Brain microvascular endothelial cell (primary cell): Measurements from ENCODE around the gene SLCO3A1.

Experiments used
- DNase-seq: peaks from one replicate; pipeline ENCODE4 v3.0.0-alpha.2; 2020
- H3K27ac ChIP-seq: fragments of 250-450 bp; sonication (Bioruptor Pico); 2 replicates; pipeline ENCODE4 v1.5.1; 2020; ENCODE audit warnings: mild to moderate bottlenecking, moderate library complexity
- H3K27me3 ChIP-seq: fragments of 250-450 bp; sonication (Bioruptor Pico); replicated peaks from 2 replicates; pipeline ENCODE4 v1.5.1; 2020; ENCODE audit warnings: mild to moderate bottlenecking
- H3K36me3 ChIP-seq: fragments of 250-450 bp; sonication (Bioruptor Pico); replicated peaks from 2 replicates; pipeline ENCODE4 v1.5.1; 2020; ENCODE audit warnings: mild to moderate bottlenecking
- H3K4me3 ChIP-seq: 2 replicates; pipeline ENCODE4 v1.5.1; 2011; ENCODE audit warnings: low read depth, mild to moderate bottlenecking, control low read depth, low read length, moderate library complexity
- CTCF ChIP-seq: IDR thresholded peaks from 2 replicates; pipeline ENCODE4 v1.5.1; 2011; ENCODE audit warnings: low read depth, mild to moderate bottlenecking, moderate library complexity, low read length, control low read depth, inconsistent platforms; ENCODE audit errors: missing control alignments
- in situ Hi-C: cut with HindIII; loops from 2 replicates; pipeline ENCODE4 v1.10.0; 2017; ENCODE audit warnings: low sequenced_read_pairs, low pct_ligation_motif_present

SLCO3A1 gene

GRCh38 chr15:92157666-92158298, 304.3 kb downstream of the SLCO3A1 start:
- no peak overlapping the region for H3K4me3 ChIP-seq
- no peak overlapping the region for H3K27ac ChIP-seq
- no peaks in the 10 kb centered on the region for H3K27me3 ChIP-seq
- no peaks in the 10 kb centered on the region for H3K36me3 ChIP-seq
- no peak for DNase-seq
- no peak for TF ChIP-seq CTCF
- in situ Hi-C loops = no loop called here

GRCh38 chr15:92158426-92158825, 304.9 kb downstream of the SLCO3A1 start:
- TF ChIP-seq CTCF = no peak
- in situ Hi-C loops = no loop called here
- Histone ChIP-seq H3K36me3 (no peaks in the 10 kb centered on the region), H3K27ac (no peak overlapping the region), H3K27me3 (no peaks in the 10 kb centered on the region), H3K4me3 (no peak overlapping the region)
- no peak for DNase-seq

GRCh38 chr15:92159481-92159880, 306.0 kb downstream of the SLCO3A1 start:
- in situ Hi-C loops = no loop called here

GRCh38 chr15:92159906-92160841, 306.7 kb downstream of the SLCO3A1 start:
- H3K27ac ChIP-seq = no peak overlapping the region
- in situ Hi-C loops = no loop called here
- H3K36me3 ChIP-seq = no peaks in the 10 kb centered on the region
- no peak overlapping the region for H3K4me3 ChIP-seq
- DNase-seq = no peak
- no peak for TF ChIP-seq CTCF
- no peaks in the 10 kb centered on the region for H3K27me3 ChIP-seq

More at GRCh38 chr15:92159481-92159880, 306.0 kb downstream of the SLCO3A1 start:
- Histone ChIP-seq H3K27me3 (no peaks in the 10 kb centered on the region), H3K27ac (no peak overlapping the region), H3K4me3 (no peak overlapping the region), H3K36me3 (no peaks in the 10 kb centered on the region)
- TF ChIP-seq CTCF = no peak
- no peak for DNase-seq

GRCh38 chr15:92161039-92161670, 307.6 kb downstream of the SLCO3A1 start:
- no peak for TF ChIP-seq CTCF
- no peaks in the 10 kb centered on the region for H3K36me3 ChIP-seq

More at GRCh38 chr15:92161039-92161670, 307.6 kb downstream of the SLCO3A1 start:
- no peak for DNase-seq
- in situ Hi-C loops = no loop called here
- H3K27ac ChIP-seq = no peak overlapping the region
- no peaks in the 10 kb centered on the region for H3K27me3 ChIP-seq
- H3K4me3 ChIP-seq = no peak overlapping the region
